Effector CD4-positive, alpha-beta T cell (primary cell): ENCODE measurements around the gene TUBB1.
"Not testable (repeated sequence)": the region's sequence is repeated elsewhere in the genome, so short reads cannot be mapped to it uniquely, and the experiment has no call there.

ENCODE experiments used
- DNase-seq: peaks from one replicate; pipeline ENCODE4 v3.0.0-alpha.2; 2020

Gene TUBB1

DNA sequence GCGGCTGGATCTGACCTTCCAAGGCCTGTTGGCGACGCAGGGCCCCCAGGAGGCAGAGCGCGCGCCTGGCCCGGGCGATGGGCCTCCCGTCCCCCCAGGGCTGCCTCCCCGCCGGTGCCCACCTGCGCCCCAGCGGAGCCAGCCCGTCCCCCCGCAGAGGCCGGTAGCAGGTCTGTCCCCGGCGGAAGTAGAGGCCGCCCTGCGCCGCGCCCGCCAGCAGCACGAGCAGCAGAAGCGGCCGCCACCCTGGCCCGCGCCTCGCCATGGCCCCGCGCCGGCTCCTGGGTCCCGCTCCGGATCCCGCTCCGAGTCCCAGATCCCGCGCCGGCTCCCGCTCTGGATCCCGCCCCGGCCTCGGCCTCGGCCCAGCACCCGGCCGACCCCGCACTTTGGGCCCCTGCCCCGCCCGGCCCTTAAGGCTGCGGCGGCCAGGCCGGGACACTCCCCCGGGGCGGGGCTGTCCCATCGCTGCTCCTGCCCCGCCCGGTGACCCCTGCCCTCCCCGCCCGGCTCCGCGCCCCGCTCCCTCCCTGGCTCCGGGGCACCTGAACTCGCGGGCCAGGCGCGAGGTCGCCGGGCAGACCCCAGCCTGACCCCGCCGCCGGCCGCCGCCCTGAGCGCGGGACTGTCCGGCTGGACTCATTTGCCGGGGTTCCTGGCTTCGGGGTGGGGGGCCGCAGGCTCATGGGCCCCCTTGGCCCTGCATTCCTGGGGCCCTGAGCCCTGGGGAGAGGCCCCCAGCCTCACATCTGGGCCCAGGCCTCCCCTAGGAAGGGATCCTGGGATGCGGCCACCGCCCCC lies 12.2 kb upstream of the TUBB1 start, which contains the start of gene CTSZ:
Gene CTSZ, minus strand, starts transcription at position 391 of the 801 bp plus-strand sequence. Its CDS starts 126 bp downstream, at position 265.
- DNase-seq: no peak

DNA sequence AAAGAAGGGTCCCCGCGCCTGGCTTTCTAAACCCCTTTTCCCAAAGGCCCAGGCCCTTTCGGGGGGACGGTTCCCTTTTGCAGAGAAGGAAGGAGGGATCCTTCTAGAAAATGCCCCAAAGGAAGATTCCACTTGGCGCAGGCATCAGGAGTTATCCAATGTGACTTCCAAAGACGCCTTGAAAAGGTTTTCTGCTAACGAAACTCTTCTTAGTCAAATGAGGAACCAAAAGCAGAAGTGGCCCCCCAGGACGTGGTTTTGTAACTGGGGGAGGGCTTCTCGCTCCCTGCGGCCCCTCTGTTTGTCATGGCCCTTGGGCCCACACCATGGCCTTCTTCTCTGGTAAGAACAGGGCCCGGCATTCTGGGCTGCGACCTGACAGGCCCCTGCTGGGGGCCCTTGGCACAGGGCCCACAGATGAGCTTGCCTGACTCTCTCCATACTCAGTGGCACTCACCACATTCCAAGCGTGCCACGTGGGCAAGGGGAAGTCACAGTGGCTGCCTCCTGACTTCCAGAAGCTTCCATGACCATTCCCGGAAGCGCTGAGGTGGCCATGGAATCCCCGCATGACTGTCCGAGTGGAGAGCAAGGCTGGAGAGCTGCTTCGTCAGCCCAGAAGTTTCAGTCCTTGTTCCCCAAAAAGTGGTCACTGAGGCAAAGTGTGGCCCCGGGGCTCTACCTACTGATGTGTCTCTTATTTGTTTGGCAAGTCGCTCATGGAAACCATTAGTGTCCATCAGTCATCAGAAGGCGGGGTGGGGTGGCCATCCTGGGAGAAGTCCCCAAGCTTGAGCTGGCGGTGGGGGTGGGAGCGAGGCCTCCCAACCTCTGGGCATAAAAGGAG lies 11.3 kb upstream of the TUBB1 start:
- no peak for DNase-seq

DNA sequence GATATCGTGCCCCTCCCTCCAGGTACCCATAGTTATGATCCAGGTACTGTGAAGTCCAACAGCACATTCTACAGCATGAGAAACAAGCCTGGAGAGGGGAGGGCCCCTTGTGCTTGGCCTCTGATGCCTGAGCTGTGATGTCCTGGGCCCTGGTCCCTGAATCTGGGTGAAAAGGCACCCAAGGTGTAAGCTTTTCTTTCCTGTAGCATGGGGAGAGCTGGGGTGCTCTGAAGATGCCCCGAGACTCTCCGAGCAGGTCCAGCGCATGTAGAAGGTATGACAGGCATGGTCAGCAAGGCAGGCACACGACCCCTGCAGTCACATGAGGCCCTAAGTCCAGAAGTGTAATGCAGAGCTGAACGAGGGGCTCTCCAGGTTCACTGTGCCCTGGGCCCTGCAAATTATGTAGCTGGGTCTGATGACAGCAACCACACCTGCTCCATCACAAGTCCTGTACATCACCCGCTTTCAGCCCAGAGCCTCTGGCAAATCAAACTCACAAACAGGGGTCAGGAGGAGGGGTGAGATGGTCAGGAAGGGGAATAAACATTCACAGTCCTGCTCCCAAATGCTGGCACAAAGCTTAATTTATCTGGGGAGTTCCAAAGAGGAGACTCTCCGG lies 10.4 kb upstream of the TUBB1 start:
- no peak for DNase-seq

DNA sequence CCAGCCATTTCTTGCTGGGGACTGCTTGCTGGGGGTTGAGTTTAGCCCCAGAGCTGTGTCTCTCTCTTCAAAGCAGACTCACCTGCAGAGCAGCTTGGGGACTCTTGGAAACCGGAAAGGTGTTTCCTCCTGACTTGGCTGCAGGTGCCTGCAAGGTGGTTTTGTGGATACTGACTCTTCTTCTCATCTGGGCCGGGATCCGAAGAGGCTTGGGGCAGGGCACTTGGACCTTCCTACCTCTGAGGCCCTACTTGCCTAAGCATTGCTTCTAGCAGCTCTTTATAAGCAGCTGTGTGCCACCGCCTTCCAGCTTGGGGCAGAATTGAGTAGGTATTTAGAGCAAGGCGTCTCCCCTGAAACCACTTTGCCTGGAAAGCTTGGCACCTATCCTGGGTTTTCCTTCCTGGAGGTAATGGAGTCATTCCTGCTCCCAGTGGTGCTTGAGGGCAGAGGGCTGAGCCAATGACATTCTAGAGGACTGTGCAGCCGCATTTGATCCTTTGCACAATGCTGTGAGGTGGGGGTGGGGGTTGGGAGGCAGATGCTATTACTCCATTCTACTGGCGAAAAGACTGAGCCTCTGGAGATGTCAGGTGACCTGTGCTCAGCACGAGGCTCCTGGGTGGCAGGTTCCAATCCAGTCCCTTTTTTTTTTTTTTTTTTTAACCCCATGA lies 8.8 kb upstream of the TUBB1 start:
- no peak for DNase-seq

DNA sequence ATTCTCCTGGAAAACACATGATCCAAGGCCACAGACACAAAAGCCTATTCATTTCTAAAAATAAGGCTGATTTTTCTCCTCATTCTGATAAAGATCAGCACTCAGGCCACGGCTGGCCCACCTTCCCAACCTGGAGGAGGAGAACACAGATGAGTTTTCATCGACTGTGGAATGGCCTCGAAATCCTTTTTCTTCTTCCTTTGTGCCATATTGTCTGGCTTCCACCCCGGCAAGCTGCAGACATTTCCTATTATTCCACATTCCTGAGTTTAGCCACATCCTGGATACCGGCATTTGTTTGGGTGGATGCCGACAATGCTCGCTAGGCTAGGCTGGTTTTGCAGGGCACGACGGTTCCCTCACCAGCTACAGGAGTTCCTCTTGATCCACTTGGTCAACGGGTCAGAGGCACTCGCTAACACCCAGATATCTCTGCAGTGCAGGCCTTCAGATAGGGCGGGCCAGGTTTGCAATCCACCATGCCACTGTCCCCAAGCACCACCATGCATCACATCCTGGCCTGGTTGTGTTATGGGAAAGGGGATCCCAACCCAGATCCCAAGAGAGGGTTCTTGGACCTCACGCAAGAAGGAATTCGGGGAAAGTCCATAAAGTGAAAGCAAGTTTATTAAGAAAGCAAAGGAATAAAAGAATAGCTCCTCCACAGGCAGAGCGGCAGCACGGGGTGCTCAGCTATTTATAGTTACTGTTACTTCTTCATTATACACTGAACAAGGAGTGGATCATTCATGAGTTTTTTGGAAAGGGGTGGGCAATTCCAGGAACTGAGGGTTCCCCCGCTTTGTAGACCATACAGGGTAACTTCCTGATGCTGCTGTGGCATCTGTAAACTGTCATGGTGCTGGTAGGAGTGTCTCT lies 8.0 kb upstream of the TUBB1 start:
- DNase-seq: no peak

DNA sequence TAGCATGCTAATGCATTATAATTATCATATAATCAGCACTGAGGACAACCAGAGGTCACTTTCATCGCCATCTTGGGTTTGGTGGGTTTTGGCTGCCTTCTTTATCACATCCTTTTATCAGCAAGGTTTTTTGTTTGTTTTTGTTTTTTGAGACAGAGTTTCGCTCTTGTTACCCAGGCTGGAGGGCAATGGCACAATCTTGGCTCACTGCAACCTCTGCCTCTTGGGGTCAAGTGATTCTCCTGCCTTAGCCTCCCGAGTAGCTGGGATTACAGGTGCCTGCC lies 7.4 kb upstream of the TUBB1 start:
- DNase-seq: not testable (repeated sequence)

DNA sequence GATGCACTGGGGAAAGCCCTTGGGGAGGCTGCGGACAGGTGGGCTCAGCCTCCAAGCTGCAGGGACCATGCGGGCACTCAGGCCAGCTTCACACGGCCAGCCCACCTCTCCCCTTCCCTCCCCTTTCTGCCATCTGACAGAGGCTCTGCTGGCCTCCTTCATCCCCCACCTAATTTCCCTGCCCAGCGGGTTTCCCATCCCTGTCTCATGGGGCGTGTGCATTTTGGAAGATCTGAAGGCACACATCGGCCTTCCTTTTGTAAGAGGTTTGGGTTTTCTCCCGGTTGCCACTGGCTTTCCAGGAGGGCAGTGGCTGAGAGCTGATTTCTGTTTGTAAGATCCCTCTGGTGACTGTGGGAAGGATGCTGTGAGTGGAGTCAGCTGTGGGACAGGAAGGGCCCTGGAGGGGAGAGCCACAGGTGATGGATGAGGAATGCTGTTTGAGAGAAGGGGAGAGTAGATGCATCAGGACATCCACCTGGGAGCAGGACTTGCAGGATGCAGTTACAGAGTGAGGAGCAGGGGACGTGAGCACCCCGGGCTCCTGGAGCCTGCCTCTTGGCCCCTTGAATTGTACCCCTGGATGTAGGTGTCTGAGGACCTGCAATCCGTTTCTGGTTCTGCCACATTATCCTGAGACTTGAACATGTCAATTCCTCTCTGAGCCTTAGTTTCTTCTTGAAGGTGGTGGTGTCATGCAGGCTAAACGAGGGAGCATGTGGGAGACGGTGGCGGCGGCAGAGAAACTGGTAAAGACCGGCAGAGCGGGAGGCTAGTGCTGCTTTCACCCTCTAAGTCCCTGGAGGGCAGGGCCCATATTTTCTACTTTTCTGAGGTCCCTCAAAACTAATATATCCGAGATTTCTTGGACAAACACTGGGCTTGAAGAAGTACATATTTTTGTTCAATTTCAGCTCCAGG lies 5.9 kb upstream of the TUBB1 start:
- DNase-seq: no peak

DNA sequence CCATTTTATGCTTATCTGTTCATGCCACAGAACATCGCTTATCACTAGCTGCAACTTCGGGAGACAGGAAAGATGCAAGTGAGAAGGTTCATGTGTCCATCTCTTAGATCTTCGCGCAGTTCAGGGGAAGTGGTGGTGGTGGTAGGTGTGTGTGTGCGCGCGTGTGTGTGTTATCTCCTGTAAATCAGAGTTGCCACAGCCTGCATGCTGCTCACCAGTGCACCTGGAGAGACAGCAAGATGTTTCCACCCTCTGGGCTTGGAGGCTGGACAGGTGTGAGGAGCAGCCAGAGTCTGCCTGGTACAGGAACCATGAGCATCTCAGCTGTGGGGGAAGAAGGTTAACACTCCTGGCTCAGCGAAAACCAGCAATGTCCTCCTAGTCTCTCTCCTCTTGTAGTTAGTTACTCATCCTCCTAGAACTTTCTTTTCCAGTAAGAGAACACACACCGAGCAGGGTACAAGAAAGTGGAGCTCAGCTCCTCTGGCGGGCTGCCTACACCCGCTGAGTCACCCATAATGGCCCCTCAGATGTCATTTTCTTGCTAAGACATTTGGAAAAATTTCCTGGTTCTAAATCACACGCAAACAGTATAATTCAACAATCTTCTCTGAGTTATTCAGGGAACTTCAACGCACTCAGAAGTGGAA lies 5.1 kb upstream of the TUBB1 start:
- DNase-seq: no peak

DNA sequence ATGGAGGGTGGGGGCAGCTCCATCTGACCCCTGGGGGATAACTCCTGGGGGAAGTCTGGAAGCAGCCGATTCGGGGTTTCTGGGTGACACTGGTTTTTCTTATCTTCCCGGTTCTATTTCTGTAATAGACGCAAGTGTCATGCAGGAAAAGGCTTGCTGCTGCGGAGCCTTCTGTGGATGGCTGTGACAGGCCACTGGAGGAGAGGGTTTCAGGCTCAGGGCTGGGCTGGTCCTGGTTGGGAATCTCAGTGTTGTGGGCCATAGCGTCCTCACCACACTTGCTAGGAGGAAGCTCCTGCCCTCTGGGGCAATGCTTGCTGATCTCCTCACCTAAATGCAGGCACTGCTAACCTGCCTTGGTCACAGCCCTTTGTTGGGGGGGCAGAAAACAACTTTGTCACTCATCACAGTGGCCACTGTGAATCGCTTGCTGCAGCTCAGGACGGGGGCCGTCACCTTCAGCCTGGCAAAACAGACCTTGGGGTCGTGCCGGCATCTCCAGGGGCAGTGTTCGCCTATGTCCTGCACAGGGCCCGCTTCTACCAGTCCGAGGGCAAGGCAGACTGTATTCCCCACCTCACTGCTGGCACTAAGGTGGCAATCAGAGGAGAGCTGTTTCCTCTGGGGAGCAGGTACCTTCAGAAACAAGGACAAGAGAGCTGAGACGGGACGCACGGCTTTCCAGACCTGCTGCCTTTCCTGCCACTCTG lies 4.4 kb upstream of the TUBB1 start:
- DNase-seq: no peak

DNA sequence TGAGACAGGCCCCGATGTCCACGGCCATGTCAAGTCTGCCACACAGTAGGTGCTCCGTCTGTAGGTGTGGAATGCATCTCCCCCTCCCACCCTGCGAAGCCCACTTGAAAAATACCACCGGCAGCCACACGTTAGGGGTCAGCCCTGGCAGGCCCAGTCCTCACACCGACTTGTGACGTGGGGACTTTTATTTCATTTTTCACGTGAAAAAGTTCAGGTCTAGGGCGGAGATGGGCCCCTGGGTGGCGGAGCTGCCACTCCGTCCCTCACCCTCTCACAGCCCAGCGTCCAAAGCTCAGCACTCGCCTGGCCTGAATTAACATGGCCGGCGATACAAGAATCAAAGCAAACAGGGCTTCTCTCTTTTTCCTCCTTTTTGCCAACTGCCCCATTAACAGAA lies 3.8 kb upstream of the TUBB1 start:
- no peak for DNase-seq

DNA sequence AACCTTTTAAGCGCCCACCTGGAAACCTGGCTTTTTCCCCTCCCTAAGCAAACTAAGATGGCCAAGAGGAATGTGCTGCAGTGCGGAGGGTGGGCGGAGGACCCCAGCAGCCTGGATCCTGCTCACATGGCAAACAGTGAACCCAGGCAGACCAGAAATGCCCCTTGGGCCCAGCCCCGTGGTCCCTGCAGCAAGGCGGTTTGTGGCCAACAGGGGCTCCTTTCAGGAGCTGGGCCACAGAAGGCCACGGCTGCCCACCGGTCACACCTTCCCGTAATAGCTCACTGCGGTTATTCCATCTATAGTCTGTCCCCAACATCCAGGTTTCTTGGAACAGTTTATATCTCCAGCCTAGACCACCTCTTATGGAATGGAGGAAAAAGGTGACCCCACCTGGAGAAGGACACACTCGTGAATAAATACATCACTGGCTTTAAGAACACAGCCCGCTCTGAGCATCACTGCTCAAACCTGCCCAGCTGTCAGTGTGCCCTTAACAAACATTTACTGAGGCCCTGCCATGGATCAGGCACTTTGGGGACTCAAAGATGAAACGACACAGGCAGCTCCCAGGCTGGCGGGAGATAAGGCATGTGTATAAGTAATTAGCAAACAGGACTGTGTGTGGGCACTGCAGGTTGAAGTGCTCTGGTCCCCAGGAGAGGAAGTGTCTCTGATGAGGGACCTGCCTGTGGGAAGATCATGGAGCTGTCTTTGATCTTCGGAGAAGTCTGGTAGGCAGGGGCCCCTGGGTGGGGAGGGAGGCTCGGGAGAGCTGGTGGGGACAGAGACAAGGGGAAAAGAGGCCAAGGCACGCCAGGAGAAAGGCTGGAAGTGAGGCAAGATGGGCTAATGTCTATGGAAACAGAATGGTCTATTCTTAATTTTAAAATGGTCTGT lies 3.2 kb upstream of the TUBB1 start:
- DNase-seq: no peak

DNA sequence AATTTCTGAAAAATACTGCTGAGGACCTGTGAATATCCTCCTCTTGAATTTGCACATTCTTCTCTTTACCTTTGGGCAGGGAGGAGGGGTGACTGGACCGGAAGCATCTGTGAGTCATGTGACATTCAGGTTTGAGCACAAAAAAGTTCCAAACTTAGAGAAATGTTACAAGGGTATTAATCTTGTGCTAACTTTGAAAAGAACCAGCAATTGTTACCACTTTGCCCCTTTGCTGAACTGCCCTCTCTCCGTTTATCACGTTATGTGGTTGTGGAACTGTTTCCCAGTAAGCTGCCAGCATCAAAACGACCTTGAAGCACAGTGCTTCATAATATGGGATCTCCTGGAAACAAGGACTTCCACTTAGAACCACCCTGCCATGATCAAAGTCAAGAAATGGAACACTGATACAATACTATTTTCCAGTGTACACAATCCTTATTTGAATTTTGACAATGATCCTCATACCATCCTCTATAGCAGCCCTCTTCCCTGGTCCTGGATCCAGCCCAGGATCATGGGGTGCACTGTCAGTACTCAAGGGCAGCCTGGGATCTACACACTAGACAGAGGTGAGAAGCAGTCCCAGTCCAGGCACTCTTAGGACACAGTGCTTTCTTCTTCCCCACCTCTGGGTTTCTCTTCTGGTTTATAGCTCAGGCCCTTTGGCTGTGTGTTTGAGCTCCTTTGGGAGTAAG lies 2.3 kb upstream of the TUBB1 start:
- no peak for DNase-seq

DNA sequence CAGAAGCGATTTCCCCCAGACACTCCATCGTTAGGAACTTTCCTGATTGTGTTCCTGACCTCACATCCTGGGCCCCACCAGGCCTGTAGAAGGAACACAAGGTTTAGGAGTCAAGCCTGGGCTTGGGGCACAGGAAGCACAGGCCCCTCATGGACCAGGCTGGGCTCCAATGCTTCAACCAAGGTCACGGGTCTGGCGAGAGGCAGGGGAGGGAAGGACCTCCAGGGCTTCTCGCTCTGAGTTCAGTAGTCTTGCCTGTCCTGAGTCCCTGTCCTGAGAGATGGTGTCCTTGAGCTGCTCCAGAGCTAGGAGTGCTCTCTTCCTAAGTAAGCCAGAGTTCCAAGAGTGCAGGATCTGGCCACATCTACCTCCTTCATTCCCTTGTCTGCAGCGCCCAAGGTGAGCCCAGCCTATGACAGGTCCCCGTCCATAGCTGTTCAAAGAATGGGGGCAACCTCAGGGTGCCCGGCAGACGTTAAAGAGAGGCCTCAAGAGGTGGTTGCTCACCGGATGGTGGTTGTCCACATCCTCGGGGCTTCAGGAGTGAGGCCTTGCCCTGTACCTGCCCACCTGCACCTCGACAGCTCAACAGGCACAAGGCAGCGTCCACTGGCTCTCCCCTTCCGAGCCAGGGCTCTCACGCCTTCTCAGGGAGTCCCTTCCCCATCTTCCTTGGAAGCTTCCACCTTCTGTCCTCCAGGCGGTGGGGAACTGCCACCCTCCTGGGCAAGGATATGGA lies 1.6 kb upstream of the TUBB1 start:
- no peak for DNase-seq

DNA sequence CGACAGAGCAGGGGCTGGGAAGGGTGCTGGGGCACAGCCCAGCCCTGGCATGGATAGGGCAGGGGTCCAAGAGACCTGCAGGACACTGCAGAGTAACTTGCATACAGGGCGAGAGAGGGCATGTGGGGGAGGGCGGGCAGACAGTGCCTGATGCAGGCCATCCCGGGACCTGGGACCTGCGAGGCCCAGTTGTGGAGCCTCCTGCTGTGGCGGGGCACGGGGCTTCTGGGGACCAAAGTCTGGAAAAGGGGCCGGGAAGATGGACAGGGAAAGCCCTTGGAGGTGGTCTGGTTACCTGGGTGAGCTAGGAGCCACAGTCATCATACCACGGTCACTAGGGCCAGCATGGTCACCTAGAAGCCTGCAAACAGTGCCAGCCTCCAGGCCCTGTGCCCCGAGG lies 412 bp upstream of the TUBB1 start:
- no peak for DNase-seq

DNA sequence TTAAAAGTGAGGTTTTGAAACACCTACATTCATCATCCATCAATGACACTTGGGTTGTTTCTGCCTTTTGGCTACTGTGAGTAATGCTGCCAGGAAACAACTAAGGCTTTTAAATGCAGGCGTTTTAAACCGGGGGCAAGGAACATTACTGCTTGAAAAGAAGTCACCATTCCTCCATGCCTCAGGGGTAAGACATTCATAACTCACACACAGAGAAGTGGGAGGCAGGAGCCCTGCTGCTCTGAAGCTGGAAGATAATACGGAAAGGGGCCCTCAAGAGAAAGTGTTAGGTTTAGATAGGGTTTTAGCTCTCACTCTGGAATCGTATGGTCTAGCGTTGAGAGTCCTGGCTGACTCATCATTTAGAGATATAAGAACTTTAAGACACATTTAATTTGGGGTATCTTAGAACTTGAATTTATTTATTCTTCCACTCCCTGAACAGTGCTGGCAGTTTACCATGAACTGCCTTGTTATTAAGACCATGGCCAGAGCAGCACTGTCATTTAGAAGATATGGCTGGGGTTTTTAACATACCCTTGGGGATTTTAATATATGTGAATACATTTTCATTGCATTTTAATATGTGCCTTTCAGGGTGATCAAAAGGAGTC lies 1.8 kb downstream of the TUBB1 start:
- no peak for DNase-seq

DNA sequence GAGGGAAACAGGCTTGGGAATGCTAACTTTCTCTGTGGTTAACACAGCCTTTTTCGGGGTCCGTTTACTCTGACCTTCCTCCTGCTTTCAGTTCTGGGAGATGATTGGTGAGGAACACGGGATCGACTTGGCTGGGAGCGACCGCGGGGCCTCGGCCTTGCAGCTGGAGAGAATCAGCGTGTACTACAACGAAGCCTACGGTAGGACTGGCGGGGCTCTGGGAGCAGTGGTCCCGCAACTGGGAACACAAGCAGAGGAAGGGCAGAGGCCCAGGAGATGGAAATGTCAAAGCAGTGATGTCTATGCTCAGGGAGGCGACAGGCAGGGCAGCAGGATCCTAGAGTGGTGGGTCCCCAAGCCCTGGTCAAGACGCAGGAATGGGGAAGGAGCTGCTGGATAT lies 3.5 kb downstream of the TUBB1 start:
- no peak for DNase-seq

DNA sequence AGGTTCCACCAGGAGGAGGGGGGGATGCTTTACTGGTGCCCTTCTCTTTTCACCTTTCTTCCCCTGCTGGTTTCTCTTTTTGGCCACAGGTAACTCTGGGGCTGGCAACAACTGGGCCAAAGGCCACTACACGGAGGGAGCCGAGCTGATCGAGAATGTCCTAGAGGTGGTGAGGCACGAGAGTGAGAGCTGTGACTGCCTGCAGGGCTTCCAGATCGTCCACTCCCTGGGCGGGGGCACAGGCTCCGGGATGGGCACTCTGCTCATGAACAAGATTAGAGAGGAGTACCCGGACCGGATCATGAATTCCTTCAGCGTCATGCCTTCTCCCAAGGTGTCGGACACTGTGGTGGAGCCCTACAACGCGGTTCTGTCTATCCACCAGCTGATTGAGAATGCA lies 4.4 kb downstream of the TUBB1 start:
- DNase-seq: no peak
